Nucleus accumbens (tissue), 56 donors: ENCODE data around the gene TRIM54.
"Not testable (repeated sequence)": the region's sequence is repeated elsewhere in the genome, so short reads cannot be mapped to it uniquely, and the experiment has no call there.

ENCODE experiments used
- DNase-seq, 56 donors: peaks; one replicate each; lab custom pipeline; 2025; lab: John Stamatoyannopoulos, UW

TRIM54 gene

GRCh38 chr2:27256855-27257454, 25.3 kb upstream of the TRIM54 start:
- no peak for DNase-seq

- DNase-seq = no peak
Observed at GRCh38 chr2:27258051-27258450, 24.2 kb upstream of the TRIM54 start.

- DNase-seq = no peak
Observed at GRCh38 chr2:27261241-27261925, 20.8 kb upstream of the TRIM54 start.

- peak in 1 of 56 donors; percentile 15 for DNase-seq
Observed at GRCh38 chr2:27261926-27262298, 20.3 kb upstream of the TRIM54 start.

- peak in 9 of 56 donors; percentile 4 to 37 (median 18) for DNase-seq
Observed at GRCh38 chr2:27262379-27263286, 19.6 kb upstream of the TRIM54 start, which contains the start of gene SLC30A3. Gene SLC30A3 (minus strand): TSS chr2:27263047. CDS start chr2:27262906, 141 bp downstream.

GRCh38 chr2:27263287-27264252, 18.7 kb upstream of the TRIM54 start:
- DNase-seq = no peak

- no peak for DNase-seq
Observed at GRCh38 chr2:27264253-27264752, 17.9 kb upstream of the TRIM54 start.

GRCh38 chr2:27264753-27265535, 17.3 kb upstream of the TRIM54 start:
- peak in 24 of 56 donors; percentile 4 to 42 (median 16) for DNase-seq

GRCh38 chr2:27265536-27265870, 16.7 kb upstream of the TRIM54 start:
- no peak for DNase-seq

- not testable (repeated sequence) for DNase-seq
Observed at GRCh38 chr2:27268296-27268695, 13.9 kb upstream of the TRIM54 start.

GRCh38 chr2:27270131-27270530, 12.1 kb upstream of the TRIM54 start:
- DNase-seq = no peak

GRCh38 chr2:27270670-27271069, 11.6 kb upstream of the TRIM54 start:
- no peak for DNase-seq

GRCh38 chr2:27271631-27272340, 10.4 kb upstream of the TRIM54 start:
- DNase-seq = no peak

GRCh38 chr2:27272537-27273522, 9.4 kb upstream of the TRIM54 start:
- not testable (repeated sequence) for DNase-seq

- no peak for DNase-seq
Observed at GRCh38 chr2:27275211-27276150, 6.7 kb upstream of the TRIM54 start, which contains the start of gene DNAJC5G. Gene DNAJC5G (plus strand): TSS chr2:27275433. CDS start chr2:27276729, 1,296 bp downstream.

- DNase-seq = no peak
Observed at GRCh38 chr2:27278010-27278409, 4.2 kb upstream of the TRIM54 start.
